Left cardiac atrium (tissue), 2 donors: ENCODE measurements around the gene FCER1G. TPM values are rescaled to one million over a fixed set of nuclear protein-coding genes. Genes with fewer than 3 reads are reported as not detected.

Experiments
- microRNA-seq, 2 donors: library from miRNA; unstranded; fragments of <30 nt; microRNA quantifications; one replicate each; pipeline ENCODE4 v1.2.0, GENCODE V29; 2020
- total RNA-seq, 2 donors: library from RNA; stranded (reverse); fragmentation: NEBNext Ultra II Directional; extraction: Animal tissue kit (Norgen Biotek cat#: 25700); gene quantifications; one replicate each; pipeline ENCODE4 v1.2.1, GENCODE V29; 2021
- donor health status: DM: no; HTN: yes; CAD: no; lungs with severe emphysema.
- donor health status: DM: yes; HTN: yes; CAD: no.

Gene FCER1G
- total RNA-seq, 2 donors from 2014 or later: 35.9 to 92.7 TPM

Small RNA genes lying within 50 kb of the gene (microRNA-seq; reads per million reads assigned to microRNA genes)
- gene MIR5187: 1.1 to 1.2 reads per million in 2 donors

Other genes with a start within 250 kb of the FCER1G start
- gene F11R, start 194.1 kb upstream of the FCER1G start, total RNA-seq: 10 to 100 TPM; 16.4 to 18.0 TPM
- gene TSTD1, start 176.3 kb upstream of the FCER1G start, total RNA-seq: 10 to 100 TPM; 21.6 to 23.5 TPM
- 10 to 100 TPM; 33.7 to 34.4 TPM for gene USF1, start 169.3 kb upstream of the FCER1G start, total RNA-seq
- 10 to 100 TPM in 1 of 2 donors, 1 to 10 TPM in 1; 7.4 to 10.0 TPM for gene ARHGAP30, start 145.4 kb upstream of the FCER1G start, total RNA-seq
- under 1 TPM in 1 of 2 donors, not detected in 1; 0.08 TPM for gene NECTIN4, start 125.7 kb upstream of the FCER1G start, total RNA-seq
- 1 to 10 TPM; 3.5 to 5.7 TPM for gene KLHDC9, start 116.9 kb upstream of the FCER1G start, total RNA-seq
- 10 to 100 TPM; 50.5 to 63.7 TPM for gene PFDN2, start 97.3 kb upstream of the FCER1G start, total RNA-seq
- 10 to 100 TPM; 21.8 to 27.6 TPM for gene NIT1, start 97.2 kb upstream of the FCER1G start, total RNA-seq
- 10 to 100 TPM; 26.1 to 30.2 TPM for gene DEDD, start 82.6 kb upstream of the FCER1G start, total RNA-seq
- 10 to 100 TPM; 77.7 to 83.8 TPM for gene UFC1, start 61.3 kb upstream of the FCER1G start, total RNA-seq
- gene USP21, start 55.8 kb upstream of the FCER1G start, total RNA-seq: 10 to 100 TPM; 13.4 to 20.8 TPM
- gene PPOX, start 48.9 kb upstream of the FCER1G start, total RNA-seq: 10 to 100 TPM; 12.7 to 16.3 TPM
- 10 to 100 TPM; 19.7 to 25.2 TPM for gene B4GALT3, start 37.8 kb upstream of the FCER1G start, total RNA-seq
- gene ADAMTS4, start 16.2 kb upstream of the FCER1G start, total RNA-seq: 100 to 1,000 TPM in 1 of 2 donors, 10 to 100 TPM in 1; 16.5 to 117 TPM
- gene NDUFS2, start 12.9 kb upstream of the FCER1G start, total RNA-seq: 100 to 1,000 TPM; 169 to 198 TPM
- under 1 TPM in 1 of 2 donors, not detected in 1; 0.76 TPM for gene APOA2, start 8.3 kb downstream of the FCER1G start, total RNA-seq
- gene TOMM40L, start 10.8 kb downstream of the FCER1G start, total RNA-seq: 10 to 100 TPM; 31.2 to 34.8 TPM
- gene NR1I3, start 22.9 kb downstream of the FCER1G start, total RNA-seq: not detected
- under 1 TPM; 0.34 to 0.62 TPM for gene PCP4L1, start 43.5 kb downstream of the FCER1G start, total RNA-seq
- 1 to 10 TPM; 3.2 to 8.6 TPM for gene MPZ, start 94.7 kb downstream of the FCER1G start, total RNA-seq
- 100 to 1,000 TPM; 241 to 284 TPM for gene SDHC, start 99.1 kb downstream of the FCER1G start, total RNA-seq
- not detected for gene CFAP126, start 152.6 kb downstream of the FCER1G start, total RNA-seq